H1 (cell line): ENCODE measurements around the gene DOCK6. TPM values are rescaled to one million over a fixed set of nuclear protein-coding genes. Genes with fewer than 3 reads are reported as not detected.

Experiments
- EGR1 ChIP-seq: IDR thresholded peaks from 2 replicates; pipeline ENCODE4 v1.6.1; 2011; ENCODE audit warnings: low read depth, low read length, borderline replicate concordance
- EP300 ChIP-seq, 2 experiments: IDR thresholded peaks; 1 replicate in 1 of 2; 2 replicates in 1 of 2; pipeline ENCODE4 v1.6.1; 2011 to 2012; ENCODE audit warnings: low read depth in 2 of 2, low read length in 2 of 2, mild to moderate bottlenecking in 2 of 2, borderline replicate concordance in 1 of 2, inconsistent platforms in 1 of 2, moderate library complexity in 1 of 2
- GTF2F1 ChIP-seq: IDR thresholded peaks from 2 replicates; pipeline ENCODE4 v1.6.1; 2012; ENCODE audit warnings: low read depth, low read length, improper control_type of control experiment, borderline replicate concordance
- PHF8 ChIP-seq: fragments of 200-600 bp; sonication (generic); conservative IDR thresholded peaks from 2 replicates; pipeline ENCODE4 v1.7.1; 2012; ENCODE audit warnings: low read depth, mild to moderate bottlenecking, inconsistent platforms, low read length, moderate library complexity
- SIRT6 ChIP-seq: IDR thresholded peaks from one replicate; pipeline ENCODE4 v1.7.1; 2012; ENCODE audit warnings: low read length, inconsistent platforms
- polyA plus RNA-seq, 7 experiments: library from polyadenylated mRNA; depleted of rRNA in 3 of 7; stranded (reverse) in 5 of 7; unstranded in 2 of 7; fragments of >200 nt in 5 of 7; fragments of 200-250 nt in 2 of 7; gene quantifications; 1 replicate in 5 of 7; 2 replicates in 1 of 7; 4 replicates in 1 of 7; pipeline versions ENCODE4 v1.2.1 to v1.2.3, GENCODE V29; 2011 to 2013; ENCODE audit warnings: missing spikeins in 2 of 7, mixed read lengths in 2 of 7
- total RNA-seq: library from RNA; stranded (reverse); fragmentation: NEBNext Ultra II Directional; extraction: Animal tissue kit (Norgen Biotek cat#: 25700); gene quantifications from 2 replicates; pipeline ENCODE4 v1.2.1, GENCODE V29; 2021

Gene DOCK6
- total and polyA plus RNA-seq, 2 of the 8 experiments (the other 6 are each of a cell fraction or from before 2014, with no cell fraction given) = 25.5 to 54.7 TPM

- TF ChIP-seq EGR1 (no peak), PHF8 (no peak), GTF2F1 (no peak), SIRT6 (no peak), EP300 (IDR thresholded peaks at IDR 0.05; ENCODE audit: borderline replicate concordance in 1 of 2, low read depth in 2 of 2, low read length in 2 of 2) (no peak)
These were observed 37.2 kb downstream of the DOCK6 start (continued) for GRCh38 chr19:11225172-11225571.
